Fibroblast of lung (primary cell): ENCODE results near the gene MBLAC1.

ENCODE experiments used
- CTCF ChIP-seq, 2 donors: IDR thresholded peaks in 1 of 2; conservative IDR thresholded peaks in 1 of 2; 1 replicate in 1 of 2; 2 replicates in 1 of 2; pipeline ENCODE4 v1.5.1; 2011 to 2012; ENCODE audit warnings: low read length in 2 of 2, control low read depth in 1 of 2, inconsistent platforms in 1 of 2, low read depth in 1 of 2, mild to moderate bottlenecking in 1 of 2
- EZH2 ChIP-seq: IDR thresholded peaks from 2 replicates; pipeline ENCODE4 v1.5.1; 2012; ENCODE audit warnings: low read length, control low read depth, mild to moderate bottlenecking; ENCODE audit errors: missing control alignments

GRCh38 chr7:100152937-100153666 lies 26.3 kb downstream of the MBLAC1 start:
- TF ChIP-seq CTCF (conservative IDR thresholded peaks at IDR 0.05 in 1 of 2, IDR thresholded peaks at IDR 0.05 in 1 of 2; ENCODE audit: low read depth in 1 of 2, low read length in 2 of 2) (no peak), EZH2 (no peak)
